HL-60 (cell line): ENCODE results near the gene GAPT.

Experiments
- POLR2AphosphoS5 ChIP-seq: IDR thresholded peaks from 2 replicates; pipeline ENCODE4 v1.6.1; 2012; ENCODE audit warnings: low read depth
- SPI1 ChIP-seq: IDR thresholded peaks from 2 replicates; pipeline ENCODE4 v1.6.1; 2012; ENCODE audit warnings: low read depth, mild to moderate bottlenecking, borderline replicate concordance
- TF ChIP-seq, protein P1 (sequence below): IDR thresholded peaks from one replicate; pipeline ENCODE4 v1.5.1; 2011; ENCODE audit warnings: low read length, control low read depth, inconsistent platforms; ENCODE audit not compliant: insufficient read depth
- TF ChIP-seq, protein P2 (sequence below): IDR thresholded peaks from 2 replicates; pipeline ENCODE4 v1.6.1; 2012; ENCODE audit warnings: low read depth; ENCODE audit not compliant: insufficient replicate concordance

DNA sequence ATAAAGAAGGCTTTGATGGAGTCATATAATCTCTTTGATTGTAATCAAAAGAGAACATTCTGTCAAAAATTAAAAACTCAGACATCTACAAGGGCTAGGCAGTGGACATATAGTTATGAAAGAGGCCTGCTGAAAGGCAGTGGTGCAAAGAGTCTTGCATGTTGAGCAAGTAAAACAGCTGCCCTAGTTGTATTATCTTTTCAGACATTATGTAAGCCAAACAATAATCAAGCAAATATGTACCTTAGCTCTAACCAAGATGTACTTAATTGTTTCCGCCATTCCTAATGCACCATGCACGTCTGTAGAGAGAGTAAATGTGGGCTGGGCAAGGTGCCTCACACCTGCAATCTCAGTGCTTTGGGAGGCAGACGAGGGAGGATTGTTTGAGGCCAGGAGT is 14.3 kb downstream of the GAPT start:
- TF ChIP-seq, protein P1, sequence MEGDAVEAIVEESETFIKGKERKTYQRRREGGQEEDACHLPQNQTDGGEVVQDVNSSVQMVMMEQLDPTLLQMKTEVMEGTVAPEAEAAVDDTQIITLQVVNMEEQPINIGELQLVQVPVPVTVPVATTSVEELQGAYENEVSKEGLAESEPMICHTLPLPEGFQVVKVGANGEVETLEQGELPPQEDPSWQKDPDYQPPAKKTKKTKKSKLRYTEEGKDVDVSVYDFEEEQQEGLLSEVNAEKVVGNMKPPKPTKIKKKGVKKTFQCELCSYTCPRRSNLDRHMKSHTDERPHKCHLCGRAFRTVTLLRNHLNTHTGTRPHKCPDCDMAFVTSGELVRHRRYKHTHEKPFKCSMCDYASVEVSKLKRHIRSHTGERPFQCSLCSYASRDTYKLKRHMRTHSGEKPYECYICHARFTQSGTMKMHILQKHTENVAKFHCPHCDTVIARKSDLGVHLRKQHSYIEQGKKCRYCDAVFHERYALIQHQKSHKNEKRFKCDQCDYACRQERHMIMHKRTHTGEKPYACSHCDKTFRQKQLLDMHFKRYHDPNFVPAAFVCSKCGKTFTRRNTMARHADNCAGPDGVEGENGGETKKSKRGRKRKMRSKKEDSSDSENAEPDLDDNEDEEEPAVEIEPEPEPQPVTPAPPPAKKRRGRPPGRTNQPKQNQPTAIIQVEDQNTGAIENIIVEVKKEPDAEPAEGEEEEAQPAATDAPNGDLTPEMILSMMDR, result no peak
- TF ChIP-seq, protein P2, sequence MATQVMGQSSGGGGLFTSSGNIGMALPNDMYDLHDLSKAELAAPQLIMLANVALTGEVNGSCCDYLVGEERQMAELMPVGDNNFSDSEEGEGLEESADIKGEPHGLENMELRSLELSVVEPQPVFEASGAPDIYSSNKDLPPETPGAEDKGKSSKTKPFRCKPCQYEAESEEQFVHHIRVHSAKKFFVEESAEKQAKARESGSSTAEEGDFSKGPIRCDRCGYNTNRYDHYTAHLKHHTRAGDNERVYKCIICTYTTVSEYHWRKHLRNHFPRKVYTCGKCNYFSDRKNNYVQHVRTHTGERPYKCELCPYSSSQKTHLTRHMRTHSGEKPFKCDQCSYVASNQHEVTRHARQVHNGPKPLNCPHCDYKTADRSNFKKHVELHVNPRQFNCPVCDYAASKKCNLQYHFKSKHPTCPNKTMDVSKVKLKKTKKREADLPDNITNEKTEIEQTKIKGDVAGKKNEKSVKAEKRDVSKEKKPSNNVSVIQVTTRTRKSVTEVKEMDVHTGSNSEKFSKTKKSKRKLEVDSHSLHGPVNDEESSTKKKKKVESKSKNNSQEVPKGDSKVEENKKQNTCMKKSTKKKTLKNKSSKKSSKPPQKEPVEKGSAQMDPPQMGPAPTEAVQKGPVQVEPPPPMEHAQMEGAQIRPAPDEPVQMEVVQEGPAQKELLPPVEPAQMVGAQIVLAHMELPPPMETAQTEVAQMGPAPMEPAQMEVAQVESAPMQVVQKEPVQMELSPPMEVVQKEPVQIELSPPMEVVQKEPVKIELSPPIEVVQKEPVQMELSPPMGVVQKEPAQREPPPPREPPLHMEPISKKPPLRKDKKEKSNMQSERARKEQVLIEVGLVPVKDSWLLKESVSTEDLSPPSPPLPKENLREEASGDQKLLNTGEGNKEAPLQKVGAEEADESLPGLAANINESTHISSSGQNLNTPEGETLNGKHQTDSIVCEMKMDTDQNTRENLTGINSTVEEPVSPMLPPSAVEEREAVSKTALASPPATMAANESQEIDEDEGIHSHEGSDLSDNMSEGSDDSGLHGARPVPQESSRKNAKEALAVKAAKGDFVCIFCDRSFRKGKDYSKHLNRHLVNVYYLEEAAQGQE, result no peak
- TF ChIP-seq SPI1 (no peak), POLR2AphosphoS5 (no peak)
